CD4-positive, alpha-beta T cell treated with Interleukin-17A for 1 hour (primary cell): ENCODE results near the gene AKAP3.

Experiments used
- DNase-seq: peaks from one replicate; pipeline ENCODE4 v3.0.0-alpha.2; 2020

Gene AKAP3

DNA sequence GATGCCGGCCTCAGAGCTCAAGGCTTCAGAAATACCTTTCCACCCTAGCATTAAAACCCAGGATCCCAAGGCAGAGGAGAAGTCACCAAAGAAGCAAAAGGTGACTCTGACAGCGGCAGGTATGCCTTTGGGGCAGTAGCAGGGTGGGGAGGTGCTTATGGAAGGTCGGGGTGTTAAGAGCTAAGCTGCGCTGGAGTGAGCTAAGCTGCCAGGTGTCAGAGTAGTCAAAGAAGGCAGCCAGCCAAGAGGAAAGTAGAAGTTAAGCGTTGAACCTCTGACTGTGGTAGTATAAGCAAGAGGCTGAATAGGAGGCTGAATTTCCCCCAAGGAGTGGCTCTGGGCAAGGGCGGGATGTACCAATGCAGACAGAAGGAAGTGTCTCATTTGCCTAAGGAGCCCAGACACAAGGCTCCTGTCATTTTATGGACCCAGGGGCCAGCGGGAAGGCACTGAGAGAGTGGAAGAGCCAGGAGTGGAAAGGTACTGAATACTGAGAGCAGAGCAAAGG lies 57.6 kb downstream of the AKAP3 start:
- no peak for DNase-seq

DNA sequence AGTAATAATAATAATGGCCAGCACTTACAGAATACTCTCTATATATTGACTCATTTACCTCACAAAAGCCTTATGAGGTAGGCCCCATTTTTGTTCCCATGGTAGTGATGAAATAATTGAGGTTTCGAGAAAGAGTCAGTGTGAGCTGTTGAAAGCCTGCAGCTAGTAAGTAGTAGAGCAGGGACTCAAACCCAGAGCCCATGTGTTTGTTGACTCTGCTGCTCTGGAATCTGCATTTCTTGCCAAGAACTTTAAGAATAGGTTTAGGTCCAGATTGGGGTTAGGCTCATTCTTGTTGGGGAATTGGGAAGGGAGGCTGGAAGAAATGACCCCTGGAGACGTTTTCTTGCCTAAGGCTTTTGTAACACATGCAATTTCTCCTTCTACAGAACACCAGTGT lies 58.9 kb downstream of the AKAP3 start:
- no peak for DNase-seq

DNA sequence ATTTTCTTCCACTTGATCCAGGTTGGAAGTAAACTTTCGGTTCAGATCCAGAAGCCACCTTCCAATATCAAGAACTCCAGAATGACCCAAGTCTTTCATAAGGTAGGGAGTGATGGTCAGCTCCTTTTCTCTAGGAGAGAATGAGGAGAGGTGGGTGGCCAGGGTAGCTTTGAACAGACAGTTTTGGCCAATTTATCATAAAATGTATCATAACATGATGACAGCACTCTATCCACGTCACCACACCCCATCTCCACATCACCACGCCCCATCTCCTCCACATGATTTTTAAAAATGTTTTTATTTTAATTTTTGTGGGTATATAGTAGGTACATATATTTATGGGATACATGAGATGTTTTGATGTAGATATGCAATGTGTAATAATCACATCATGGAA lies 59.9 kb downstream of the AKAP3 start:
- DNase-seq = no peak

- no peak for DNase-seq
These were observed 61.7 kb downstream of the AKAP3 start for GRCh38 chr12:4587108-4587507.

DNA sequence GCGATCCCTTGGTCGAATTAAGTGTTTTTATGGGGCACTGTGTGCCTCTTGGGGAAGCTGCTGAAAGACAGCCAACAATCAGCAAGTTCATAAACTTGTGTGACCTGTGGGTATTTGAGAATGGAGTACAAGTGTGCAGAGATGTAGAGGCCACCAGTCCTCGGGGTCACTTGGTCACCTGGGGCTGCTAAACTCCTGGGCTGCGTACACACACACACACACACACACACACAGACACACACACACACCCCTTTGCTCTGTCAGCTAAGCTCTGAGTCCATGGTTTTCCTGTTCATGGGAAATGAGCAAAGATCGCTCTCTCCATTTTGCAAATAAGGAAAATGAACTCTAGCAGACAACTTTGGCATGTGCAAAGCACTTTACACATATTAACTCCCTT lies 62.4 kb downstream of the AKAP3 start:
- DNase-seq = no peak

DNA sequence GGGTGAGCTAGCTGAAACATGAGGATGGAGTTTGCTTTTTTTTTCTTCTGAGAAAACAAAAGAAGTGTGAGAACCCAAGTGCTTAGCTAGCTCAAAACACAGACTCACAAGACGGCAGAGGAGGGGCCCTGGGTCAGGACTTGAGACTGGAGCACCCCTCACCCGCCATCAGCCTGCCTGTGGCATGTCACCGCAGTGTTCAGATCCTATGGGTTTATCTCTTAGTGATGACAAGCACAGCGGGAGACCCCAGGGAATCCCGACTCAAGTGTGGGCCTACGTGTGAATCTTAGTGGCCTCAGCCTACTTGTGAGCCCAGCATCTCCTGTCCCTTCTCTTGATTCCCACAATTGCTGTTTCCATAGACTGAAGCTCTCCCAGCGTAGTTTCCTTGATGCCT lies 64.0 kb downstream of the AKAP3 start:
- DNase-seq = no peak

- no peak for DNase-seq
These were observed 64.6 kb downstream of the AKAP3 start for GRCh38 chr12:4584281-4584680.

- no peak for DNase-seq
These were observed 68.6 kb downstream of the AKAP3 start for GRCh38 chr12:4580281-4580688.

DNA sequence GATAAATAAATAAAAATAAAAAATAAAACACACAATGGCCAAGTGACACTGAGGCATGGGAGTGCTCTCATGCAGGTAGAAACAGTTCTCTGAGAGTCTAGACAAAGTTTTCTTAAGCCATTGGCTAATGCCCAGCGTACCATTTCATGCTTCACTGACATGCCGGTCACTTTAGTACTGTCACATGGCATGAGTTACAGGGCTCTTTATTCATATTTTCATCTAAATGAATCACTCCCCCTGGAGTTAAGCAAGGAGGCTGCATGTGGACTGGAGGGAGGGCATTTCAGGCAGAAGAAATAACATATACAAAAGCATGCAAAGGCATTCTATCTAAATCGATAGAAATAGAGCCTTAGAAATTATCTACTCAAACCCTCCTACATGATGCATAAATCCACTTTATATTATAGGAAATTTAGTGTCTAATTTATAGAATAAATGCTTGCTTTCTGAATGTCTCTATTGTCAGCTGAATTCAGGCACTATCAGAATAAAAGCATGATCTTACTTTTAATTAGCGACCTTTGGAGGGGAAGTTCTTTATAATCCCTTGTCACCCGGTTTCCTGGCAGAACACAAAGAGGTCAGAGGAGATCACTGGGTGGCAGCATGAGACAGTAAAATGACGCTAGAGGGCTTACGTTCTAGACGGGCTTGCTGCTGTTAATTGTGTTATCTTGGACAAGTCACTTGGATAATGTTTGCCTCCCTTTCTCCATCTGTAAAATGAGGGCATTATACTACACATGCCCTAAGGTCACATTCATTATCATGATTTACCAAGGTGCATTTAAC lies 69.3 kb downstream of the AKAP3 start:
- DNase-seq = peak; percentile 6

GRCh38 chr12:4572680-4573079 lies 76.2 kb downstream of the AKAP3 start:
- no peak for DNase-seq

GRCh38 chr12:4569261-4569660 lies 79.6 kb downstream of the AKAP3 start:
- no peak for DNase-seq

DNA sequence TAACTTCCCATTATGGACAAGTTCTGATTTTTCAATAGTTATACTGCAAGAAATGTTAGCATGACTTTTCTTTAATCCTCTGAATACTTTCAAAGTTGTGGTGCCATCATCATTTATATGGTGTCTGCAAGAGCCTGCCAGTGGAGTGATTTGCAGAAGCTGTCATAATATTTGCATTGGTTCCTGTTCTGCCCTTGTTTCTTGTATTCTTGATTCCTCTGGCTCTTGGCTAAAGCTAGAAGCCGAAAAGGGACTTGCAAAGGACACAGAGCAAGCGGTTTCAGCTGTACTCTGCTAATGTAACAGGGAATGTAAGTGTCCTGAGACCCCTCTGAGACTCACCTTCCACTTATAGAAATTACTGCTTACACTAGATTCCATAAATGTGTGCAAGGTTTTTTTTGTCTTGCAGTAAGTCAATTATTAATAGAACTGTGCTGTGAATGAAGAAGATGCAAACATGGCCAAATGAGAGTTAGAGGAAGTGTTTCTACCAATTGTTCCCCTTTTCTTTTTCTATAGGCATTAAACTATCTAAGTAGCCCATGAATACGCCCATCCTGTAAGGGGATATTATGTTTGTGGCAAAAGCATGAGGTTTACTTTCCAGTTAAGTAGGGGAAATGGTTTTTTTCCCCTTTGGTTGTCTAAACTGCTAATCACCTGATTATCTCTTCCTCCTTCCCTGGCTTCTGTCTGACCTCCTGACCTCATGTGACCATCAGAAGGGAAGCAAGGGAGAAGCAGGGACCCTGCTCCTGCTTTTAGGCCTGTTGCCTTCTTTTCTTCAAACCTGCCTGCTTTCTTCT lies 81.6 kb downstream of the AKAP3 start:
- no peak for DNase-seq

DNA sequence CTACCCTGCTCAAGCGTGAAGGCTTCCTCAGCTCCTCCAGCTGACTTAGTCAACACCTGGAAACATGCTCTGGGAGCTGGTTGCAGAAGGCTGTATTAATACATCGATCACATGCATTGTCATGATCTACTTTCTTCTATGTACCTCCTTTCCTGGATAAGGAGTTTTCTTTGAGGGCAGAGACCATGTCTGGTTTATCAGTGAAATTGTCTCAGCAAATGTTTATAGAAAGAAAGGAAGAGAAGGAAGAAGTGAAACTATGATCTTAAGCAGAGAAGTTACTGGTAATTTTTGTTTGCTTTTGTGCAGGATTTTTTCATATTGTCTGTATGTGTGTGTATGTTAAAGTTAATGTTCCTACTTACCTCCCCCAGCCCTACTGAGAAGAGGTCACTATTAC lies 82.4 kb downstream of the AKAP3 start:
- DNase-seq = no peak
